Thyroid gland (tissue), 4 donors: ENCODE measurements around the gene MCF2L. TPM values are rescaled to one million over a fixed set of nuclear protein-coding genes. Genes with fewer than 3 reads are reported as not detected.

ENCODE experiments used
- DNase-seq, 2 donors: peaks; one replicate each; pipeline ENCODE4 v3.0.0-alpha.2; 2019
- H3K27ac ChIP-seq, 3 donors: fragments of 200-600 bp; sonication (generic); 1 replicate in 2 of 3; 2 replicates in 1 of 3; pipeline ENCODE4 v1.5.1; 2016 to 2019; ENCODE audit warnings: mild to moderate bottlenecking in 1 of 3, moderate library complexity in 1 of 3
- H3K27me3 ChIP-seq: fragments of 200-600 bp; sonication (generic); one replicate; pipeline ENCODE4 v1.5.1; 2019
- H3K36me3 ChIP-seq, 2 donors: fragments of 200-600 bp; sonication (generic); one replicate each; pipeline ENCODE4 v1.5.1; 2016 to 2019
- H3K4me1 ChIP-seq, 2 donors: fragments of 200-600 bp; sonication (generic); one replicate each; pipeline ENCODE4 v1.5.1; 2017 to 2019
- H3K4me3 ChIP-seq, 3 donors: fragments of 200-600 bp; sonication (generic); replicated peaks in 1 of 3; 1 replicate in 2 of 3; 2 replicates in 1 of 3; pipeline ENCODE4 v1.5.1; 2016; ENCODE audit warnings: mild to moderate bottlenecking in 1 of 3
- H3K9me3 ChIP-seq: fragments of 200-600 bp; sonication (generic); one replicate; pipeline ENCODE4 v1.5.1; 2017
- CTCF ChIP-seq, 6 experiments: fragments of 200-600 bp in 3 of 6; fragments of 450-650 bp in 3 of 6; sonication (generic) in 3 of 6; IDR thresholded peaks; one replicate each; pipeline ENCODE4 v1.5.1; 2016 to 2019; ENCODE audit warnings: antibody characterized with exemption in 6 of 6, mild to moderate bottlenecking in 2 of 6, inconsistent platforms in 1 of 6, moderate library complexity in 1 of 6
- POLR2A ChIP-seq, 2 donors: fragments of 450-650 bp; IDR thresholded peaks; one replicate each; pipeline ENCODE4 v1.6.1; 2017; ENCODE audit warnings: antibody characterized with exemption in 2 of 2, mild to moderate bottlenecking in 2 of 2, moderate library complexity in 1 of 2
- WGBS, 2 donors: methylation state at CpG; one replicate each; pipeline ENCODE4 v1.1.5; 2017; 5-methylcytosine and 5-hydroxymethylcytosine counted together
- intact Hi-C: fragments of 100-400 bp; cut with DNase I; formaldehyde crosslinking; loops from one replicate; pipeline ENCODE4 v1.15.1; 2023
- total RNA-seq, 4 donors: library from RNA; depleted of rRNA; stranded (reverse); fragments of >200 nt; gene quantifications; one replicate each; pipeline ENCODE4 v1.2.3, GENCODE V29; 2016

The MCF2L gene
- total RNA-seq, 4 donors from 2014 or later = 35.6 to 83.4 (median 43.6) TPM

- Histone ChIP-seq H3K36me3 (peaks cover 4 to 9% of the 10 kb centered on the region in 2 donors), H3K27ac (no peak overlapping the region), H3K27me3 (no peaks in the 10 kb centered on the region), H3K4me3 (no peak overlapping the region), H3K9me3 (no peaks in the 10 kb centered on the region), H3K4me1 (no peaks in the 10 kb centered on the region)
- WGBS, 2 donors = 89 to 91% methylated on average over 11 to 14 of the region's 15 CpGs
- intact Hi-C loops = no loop called here
- TF ChIP-seq CTCF (IDR thresholded peaks at IDR 0.05) (no peak), POLR2A (IDR thresholded peaks at IDR 0.05) (no peak)
- DNase-seq = no peak
Observed at GRCh38 chr13:113041896-113042295, 72.9 kb downstream of the MCF2L start.

GRCh38 chr13:113042456-113042855 is 73.4 kb downstream of the MCF2L start:
- WGBS, 2 donors = 92 to 93% methylated on average over 19 to 20 of the region's 20 CpGs
- no peak for DNase-seq
- H3K36me3 ChIP-seq = peaks cover 4 to 9% of the 10 kb centered on the region in 2 donors
- H3K4me1 ChIP-seq = no peaks in the 10 kb centered on the region
- no peaks in the 10 kb centered on the region for H3K9me3 ChIP-seq
- H3K27ac ChIP-seq = no peak overlapping the region
- intact Hi-C loops = no loop called here
- TF ChIP-seq POLR2A (IDR thresholded peaks at IDR 0.05) (no peak), CTCF (IDR thresholded peaks at IDR 0.05) (no peak)
- no peaks in the 10 kb centered on the region for H3K27me3 ChIP-seq
- no peak overlapping the region for H3K4me3 ChIP-seq

GRCh38 chr13:113043001-113043630 is 74.1 kb downstream of the MCF2L start:
- no peaks in the 10 kb centered on the region for H3K4me1 ChIP-seq
- H3K27ac ChIP-seq = no peak overlapping the region
- intact Hi-C loops = no loop called here
- H3K4me3 ChIP-seq = no peak overlapping the region
- no peak for TF ChIP-seq POLR2A (IDR thresholded peaks at IDR 0.05)
- no peak for TF ChIP-seq CTCF (IDR thresholded peaks at IDR 0.05)
- peaks cover 4 to 9% of the 10 kb centered on the region in 2 donors for H3K36me3 ChIP-seq
- 84 to 89% methylated on average over 15 to 19 of the region's 20 CpGs for WGBS, 2 donors
- no peak for DNase-seq
- H3K27me3 ChIP-seq = no peaks in the 10 kb centered on the region
- H3K9me3 ChIP-seq = no peaks in the 10 kb centered on the region

DNA sequence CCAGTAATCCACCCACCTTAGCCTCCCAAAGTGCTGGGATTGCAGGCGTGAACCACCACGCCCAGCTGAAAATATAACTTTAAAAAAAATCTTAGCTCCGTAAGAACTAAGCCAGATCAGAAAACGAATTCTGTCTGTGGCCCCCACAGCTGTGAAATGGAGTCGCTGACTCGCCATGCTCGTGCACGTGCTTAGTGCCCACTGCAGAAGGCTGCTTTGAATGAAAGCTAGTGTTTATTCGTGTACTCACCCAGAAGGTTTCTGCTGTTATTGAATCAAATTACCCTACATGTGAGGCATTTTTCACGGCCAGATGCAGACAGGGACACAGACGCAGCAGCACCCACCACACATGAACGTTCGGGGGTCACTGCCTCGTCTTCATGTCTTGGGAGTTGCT is 74.9 kb downstream of the MCF2L start:
- H3K9me3 ChIP-seq = no peaks in the 10 kb centered on the region
- H3K36me3 ChIP-seq = peaks cover 4 to 9% of the 10 kb centered on the region in 2 donors
- no peaks in the 10 kb centered on the region for H3K4me1 ChIP-seq
- TF ChIP-seq CTCF (IDR thresholded peaks at IDR 0.05) (no peak), POLR2A (IDR thresholded peaks at IDR 0.05) (no peak)
- H3K27ac ChIP-seq = no peak overlapping the region
- 89% methylated on average over 14 of the region's 14 CpGs for WGBS, 2 donors
- H3K27me3 ChIP-seq = no peaks in the 10 kb centered on the region
- intact Hi-C loops = no loop called here
- H3K4me3 ChIP-seq = no peak overlapping the region
- no peak for DNase-seq

GRCh38 chr13:113044391-113045114 is 75.5 kb downstream of the MCF2L start:
- no peak overlapping the region for H3K4me3 ChIP-seq
- no peak overlapping the region for H3K27ac ChIP-seq

More at GRCh38 chr13:113044391-113045114, 75.5 kb downstream of the MCF2L start:
- Histone ChIP-seq H3K27me3 (no peaks in the 10 kb centered on the region), H3K9me3 (no peaks in the 10 kb centered on the region), H3K36me3 (peaks cover 4 to 9% of the 10 kb centered on the region in 2 donors), H3K4me1 (no peaks in the 10 kb centered on the region)
- TF ChIP-seq CTCF (IDR thresholded peaks at IDR 0.05) (no peak), POLR2A (IDR thresholded peaks at IDR 0.05) (no peak)
- intact Hi-C loops = no loop called here
- DNase-seq = no peak
- 85 to 88% methylated on average over 21 to 27 of the region's 27 CpGs for WGBS, 2 donors
